Activated CD8-positive, alpha-beta memory T cell treated with anti-CD3 and anti-CD28 coated beads for 24 hours (primary cell): Measurements from ENCODE around the gene UTP3.
A peak's percentile ranks its signal among the peaks of the same experiment; 100 is the strongest.
"Not testable (repeated sequence)": the region's sequence is repeated elsewhere in the genome, so short reads cannot be mapped to it uniquely, and the experiment has no call there.

Source experiments
- DNase-seq: peaks from one replicate; pipeline ENCODE4 v3.0.0-alpha.2; 2020

UTP3 gene, protein sequence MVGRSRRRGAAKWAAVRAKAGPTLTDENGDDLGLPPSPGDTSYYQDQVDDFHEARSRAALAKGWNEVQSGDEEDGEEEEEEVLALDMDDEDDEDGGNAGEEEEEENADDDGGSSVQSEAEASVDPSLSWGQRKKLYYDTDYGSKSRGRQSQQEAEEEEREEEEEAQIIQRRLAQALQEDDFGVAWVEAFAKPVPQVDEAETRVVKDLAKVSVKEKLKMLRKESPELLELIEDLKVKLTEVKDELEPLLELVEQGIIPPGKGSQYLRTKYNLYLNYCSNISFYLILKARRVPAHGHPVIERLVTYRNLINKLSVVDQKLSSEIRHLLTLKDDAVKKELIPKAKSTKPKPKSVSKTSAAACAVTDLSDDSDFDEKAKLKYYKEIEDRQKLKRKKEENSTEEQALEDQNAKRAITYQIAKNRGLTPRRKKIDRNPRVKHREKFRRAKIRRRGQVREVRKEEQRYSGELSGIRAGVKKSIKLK

DNA sequence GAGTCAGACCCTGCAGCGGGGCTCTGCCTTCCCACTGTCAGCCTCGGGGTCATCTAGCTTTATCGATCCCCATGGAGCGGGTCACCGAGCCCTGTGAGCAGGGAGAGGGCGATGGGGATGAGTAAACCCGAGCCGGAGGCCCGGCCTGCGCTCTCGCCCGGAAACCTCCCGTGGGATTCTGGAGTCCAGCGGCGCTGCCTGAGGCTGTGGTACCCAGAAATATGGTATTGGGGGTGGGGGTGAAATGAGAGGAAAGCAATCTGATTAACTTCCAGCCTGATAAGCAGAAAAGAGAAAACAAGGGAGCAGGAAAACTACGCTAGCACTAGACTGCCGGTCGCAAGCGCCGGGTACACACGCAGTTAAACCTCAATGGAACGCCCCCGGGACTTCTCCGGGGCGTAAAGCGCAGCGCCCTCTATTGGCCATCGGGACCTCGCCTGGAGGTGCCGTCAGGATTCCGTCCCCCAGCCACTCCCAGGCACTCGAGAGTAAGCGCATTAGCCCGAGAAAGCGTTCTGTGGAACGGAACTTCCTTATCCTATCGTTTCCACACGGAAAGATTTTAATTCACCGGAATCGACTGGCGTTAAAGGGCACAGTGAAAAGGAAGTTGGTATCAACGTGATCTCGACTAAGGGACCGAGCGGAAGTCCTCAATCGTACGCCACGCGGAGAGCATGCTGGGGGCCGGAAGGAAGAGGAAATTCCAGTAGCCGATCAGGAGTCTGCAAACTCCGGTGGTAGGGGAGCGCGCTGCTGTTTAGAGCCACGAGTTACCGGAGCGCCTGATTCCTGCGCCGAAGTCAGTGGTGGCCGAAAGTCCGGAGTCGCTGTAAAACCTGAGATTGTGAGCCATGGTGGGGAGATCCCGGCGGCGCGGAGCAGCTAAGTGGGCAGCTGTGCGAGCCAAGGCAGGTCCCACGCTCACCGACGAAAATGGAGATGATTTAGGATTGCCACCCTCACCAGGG lies at the start of gene UTP3:
TSS of gene UTP3 (plus strand) at position 712 of the 974 bp plus-strand sequence. CDS start at position 858, 146 bp downstream.
- peak; percentile 96 for DNase-seq

DNA sequence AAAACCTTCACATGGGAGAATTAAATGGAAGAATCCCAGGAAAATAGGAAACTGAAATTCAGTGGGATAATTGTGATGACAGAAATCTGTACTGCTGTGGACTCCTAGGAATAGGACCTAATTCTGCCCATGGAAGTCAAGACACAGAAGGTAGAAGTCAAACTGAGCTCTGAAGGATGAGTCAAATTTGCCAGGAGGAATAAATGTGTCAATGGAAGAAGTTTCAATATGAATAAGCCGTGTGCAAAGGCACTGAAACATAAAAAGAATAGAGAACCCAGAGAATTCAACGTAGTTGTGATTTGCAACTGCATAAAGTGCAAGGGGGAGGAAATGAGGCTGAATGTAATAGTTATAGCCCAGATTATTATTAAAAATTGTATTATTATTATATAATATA lies 48.1 kb upstream of the UTP3 start:
- no peak for DNase-seq

DNA sequence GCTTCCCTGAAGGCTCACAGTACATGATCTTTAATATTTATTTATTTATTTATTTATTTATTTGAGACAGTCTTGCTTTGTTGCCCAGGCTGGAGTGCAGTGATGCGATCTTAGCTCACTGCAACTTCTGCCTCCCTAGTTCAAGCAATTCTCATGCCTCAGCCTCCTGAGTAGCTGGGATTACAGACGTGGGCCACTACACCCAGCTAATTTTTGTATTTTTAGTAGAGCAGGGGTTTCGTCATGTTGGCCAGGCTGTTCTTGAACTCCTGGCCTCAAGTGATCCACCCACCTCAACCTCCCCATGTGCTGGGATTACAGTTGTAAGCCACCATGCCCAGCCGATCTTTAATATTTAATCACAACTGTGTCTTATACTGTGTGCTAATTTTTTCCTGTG lies 37.6 kb upstream of the UTP3 start:
- DNase-seq: not testable (repeated sequence)

DNA sequence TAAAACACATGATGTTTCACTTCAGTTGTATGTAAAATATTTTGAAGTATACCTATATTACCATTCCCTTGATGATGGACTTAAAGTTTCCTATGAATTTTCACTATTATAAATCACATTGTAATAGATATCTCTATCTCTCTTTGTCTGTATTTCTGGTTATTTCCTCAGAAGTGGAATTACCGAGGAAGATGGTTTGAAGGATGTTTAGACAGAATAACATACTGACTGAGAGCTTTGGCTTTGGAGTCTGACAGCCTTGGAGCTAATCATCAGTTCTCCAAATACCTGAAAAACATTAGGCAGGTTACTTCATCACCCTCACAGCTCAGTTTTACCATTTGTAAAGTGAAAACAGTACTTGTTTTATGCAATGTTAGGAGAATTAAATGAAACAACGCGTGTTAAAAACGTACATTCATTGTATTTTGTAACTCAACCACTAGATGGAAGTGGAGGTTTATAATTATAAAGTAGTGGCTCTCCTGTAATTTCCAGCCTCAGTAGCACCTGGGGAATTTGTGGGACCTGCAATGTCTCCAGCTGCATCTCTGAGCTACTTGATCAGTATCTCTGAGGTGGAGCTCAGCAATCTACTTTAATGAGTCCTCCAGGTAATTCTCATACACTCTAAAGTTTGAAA lies 36.3 kb upstream of the UTP3 start:
- no peak for DNase-seq

DNA sequence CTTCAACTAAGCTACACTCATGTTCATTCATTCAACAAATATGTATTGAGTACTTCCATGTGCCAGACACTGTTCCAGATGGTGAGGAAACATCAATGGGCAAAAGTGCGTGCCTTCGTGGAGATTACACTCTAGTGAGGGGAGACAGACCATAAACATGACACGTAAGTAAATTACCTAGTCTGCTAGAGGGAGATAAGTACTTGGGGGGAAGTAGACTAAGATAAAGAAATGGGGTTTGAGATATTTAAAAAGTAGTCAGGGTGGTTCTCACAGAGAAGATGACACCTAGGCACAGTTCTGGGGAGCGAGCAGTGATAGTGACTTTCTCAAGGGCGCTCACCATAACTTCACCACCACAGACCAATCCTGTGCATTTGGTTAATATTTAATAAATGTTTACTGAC lies 33.7 kb upstream of the UTP3 start:
- no peak for DNase-seq

DNA sequence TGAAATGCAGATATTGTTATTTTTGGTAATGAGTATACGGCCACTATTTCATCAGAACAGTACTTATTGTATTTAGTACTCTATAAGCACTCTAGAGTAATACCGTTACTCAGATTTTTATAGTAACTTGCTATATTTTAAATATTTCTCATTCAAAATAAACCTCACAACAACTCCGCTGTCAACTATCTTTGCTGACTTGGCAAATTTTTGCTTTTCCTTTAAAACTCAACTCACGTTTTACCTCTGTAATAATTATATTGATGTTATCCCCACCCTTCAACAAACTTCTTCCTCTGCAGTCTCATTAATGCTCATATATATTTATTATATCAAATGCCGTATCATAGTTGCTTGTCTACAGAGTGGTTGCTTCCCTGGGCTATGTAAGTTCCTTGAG lies 31.0 kb upstream of the UTP3 start:
- no peak for DNase-seq

DNA sequence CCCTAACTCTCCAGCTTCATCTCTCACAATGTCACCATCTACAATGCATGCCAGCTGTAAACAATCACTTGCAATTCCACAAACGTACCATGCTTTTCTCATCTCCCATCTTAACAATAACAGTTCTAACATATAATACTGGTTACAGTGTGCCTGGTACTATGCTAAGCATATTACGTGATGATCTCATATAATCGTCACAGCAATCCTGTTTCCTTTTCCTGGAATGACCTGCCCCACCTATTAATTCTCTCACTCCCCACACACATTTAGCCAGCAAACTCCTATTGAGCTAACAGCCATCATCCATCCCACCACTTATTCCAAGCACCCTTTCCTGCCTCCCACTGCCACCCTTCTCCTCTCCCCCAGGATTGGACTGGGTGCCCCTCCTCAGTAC lies 29.9 kb upstream of the UTP3 start:
- no peak for DNase-seq

DNA sequence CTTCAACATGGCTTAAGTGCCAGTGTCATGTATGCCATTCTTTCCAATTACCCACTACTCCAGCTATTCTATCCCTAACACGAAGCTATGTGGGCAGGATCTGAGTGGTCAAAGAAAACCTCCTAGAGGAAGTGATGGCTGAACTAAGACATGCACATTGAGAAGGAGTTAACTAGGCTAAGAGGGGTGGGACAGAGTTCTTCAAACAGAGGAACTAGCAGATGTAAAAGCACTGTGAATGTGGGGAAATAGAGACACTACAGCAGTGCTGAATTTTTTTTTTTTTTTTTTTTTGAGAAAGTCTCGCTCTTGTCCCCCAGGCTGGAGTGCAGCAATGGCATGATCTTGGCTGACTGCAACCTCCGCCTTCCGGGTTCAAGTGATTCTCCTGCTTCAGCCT lies 28.2 kb upstream of the UTP3 start:
- DNase-seq: no peak

DNA sequence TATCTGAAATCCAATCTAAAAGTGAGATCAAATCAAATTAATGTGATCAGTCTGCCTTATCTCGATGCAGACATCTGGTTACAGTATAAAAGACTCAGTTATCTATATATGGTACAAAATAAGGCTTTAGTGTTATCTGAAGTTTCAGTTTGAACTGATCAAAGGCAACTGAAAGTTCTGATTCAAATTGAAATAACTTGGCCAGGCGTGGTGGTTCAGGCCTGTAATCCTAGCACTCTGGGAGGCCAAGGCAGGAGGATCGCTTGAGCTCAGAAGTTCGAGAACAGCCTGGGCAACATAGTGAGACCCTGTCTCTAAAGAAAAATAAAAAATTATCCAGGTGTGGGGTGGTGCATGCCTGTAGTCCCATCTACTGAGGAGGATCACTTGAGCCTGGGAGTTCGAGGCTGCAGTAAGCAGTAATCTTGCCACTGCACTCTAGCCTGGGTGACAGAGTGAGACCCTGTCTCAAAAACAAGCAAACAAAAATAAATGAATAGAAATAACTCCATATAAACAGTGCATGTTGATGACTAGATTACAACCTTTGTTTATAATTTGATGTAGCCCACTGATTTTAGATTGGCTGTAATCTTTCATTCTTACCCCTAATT lies 26.9 kb upstream of the UTP3 start:
- DNase-seq: not testable (repeated sequence)

DNA sequence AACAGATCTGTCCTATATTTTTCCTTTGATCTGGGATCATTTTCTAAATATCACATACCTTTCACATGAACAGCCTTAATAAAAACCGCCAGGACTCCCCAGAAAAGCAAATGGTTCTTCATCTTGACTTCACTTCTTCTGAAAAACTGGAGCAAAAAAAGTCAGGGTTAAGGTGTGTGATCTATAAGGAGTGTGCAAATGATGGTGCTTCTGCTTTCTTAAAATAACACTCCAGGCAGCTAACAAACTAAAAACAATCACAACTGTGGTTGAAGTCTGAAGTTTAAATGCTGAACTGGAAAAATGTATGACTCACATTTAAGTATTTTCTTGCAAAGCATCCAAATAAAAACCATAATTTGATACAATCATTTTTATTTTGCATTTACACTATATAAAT lies 22.0 kb upstream of the UTP3 start, which contains the start of gene JCHAIN:
TSS of gene JCHAIN (minus strand) at position 140 of the 400 bp plus-strand sequence. CDS start at position 122, 18 bp downstream.
- DNase-seq: no peak

DNA sequence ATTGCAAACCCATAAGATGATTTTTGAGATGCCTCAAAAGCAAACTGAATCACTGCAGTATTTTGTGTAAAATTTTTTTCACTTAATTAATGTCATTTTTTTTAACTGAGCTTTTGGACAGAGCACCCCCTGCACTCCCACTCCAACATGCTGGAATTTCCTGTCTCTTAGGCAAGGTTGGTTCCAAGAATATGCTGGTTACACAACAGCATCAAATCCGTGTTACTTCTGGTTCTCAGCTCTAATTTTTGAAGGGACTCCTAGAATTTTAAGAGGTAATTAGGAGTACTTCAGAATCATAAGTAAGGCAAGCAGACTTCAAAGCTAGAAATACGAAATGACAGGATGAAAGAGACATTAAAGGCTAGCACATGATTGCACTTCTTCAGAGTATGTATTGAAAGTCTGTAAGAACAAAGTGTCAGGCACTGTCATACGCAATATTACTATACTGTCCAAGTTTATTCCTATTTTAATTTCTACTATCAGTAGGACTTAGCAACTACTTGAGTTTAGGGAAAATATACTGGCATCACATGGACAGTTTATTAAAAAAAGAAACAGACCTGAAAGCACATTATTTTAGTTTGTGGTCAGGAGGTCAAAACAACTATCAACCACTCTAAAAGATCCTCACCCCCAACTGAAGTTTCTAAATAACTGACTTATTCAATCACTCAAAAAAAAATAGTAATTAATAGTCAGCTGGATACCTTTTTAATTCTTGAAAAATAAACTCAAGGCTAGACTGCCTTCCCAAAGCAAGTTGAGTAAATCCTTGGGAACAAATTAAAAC lies 20.4 kb upstream of the UTP3 start:
- no peak for DNase-seq

DNA sequence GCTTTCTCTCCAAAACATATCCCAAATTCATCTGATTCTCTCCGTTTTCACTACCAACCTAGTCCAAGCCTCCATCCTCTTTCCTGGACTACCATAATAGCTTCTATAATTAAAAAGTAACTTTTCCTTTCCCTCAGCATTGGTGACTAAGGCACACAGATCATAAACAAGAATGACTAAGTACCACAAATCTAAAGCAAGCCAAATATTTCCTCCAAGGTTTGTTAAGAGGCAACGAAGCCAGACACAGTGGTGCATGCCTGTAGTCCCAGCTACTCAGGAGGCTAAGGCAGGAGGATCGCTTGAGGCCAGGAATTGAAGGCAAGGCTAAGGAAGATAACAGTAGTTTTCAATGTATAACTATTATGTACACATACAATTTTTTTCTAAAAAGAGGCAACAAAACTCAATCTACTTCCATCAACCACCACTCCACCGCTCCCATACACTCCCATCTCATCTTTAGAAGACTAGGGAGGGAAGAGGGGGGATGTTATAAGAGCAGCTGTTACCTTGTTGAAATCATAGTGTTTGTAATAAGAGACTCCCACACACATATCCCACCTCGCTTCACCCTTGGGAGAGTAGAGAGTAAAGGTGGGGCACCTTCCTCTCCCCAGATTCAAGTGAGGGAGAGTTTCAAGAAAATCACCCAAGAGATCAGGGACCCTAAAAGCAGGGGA lies 17.9 kb upstream of the UTP3 start:
- no peak for DNase-seq

DNA sequence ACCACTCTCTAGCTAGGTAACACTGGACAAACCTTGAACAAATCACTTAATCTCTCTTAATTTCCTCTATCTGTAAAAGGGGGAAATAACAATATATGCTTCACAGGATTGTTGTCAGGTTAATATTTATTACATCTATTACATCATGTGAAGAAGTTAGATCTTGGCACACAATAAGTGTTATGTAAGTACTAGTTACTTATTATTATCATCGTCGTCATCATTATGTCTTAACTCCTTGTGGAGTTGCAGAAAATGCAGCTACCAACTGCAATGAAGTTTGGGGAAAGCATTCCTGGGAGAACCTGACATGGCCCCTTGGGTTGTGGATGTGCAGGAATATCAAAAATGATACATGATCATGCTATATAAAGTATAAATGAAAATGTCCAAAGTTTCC lies 17.2 kb upstream of the UTP3 start:
- DNase-seq: no peak

DNA sequence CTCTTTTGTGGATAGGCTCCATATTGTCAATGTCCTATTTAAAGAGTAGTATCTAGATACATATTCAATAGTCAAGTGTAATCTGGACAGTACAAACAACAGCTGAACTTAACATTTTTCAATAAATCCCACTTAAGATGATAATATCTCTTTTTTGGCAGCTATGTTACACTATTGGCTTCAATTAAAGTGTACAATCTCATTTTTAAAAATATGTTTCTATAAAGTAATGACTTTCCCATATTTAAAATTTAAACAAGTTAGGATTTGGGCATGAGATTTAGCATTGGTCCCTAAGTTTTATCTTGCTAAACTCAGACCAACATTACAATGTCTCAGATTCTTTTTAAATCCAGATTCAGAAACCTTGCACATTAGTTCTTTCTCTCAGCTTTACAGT lies 14.1 kb upstream of the UTP3 start:
- DNase-seq: no peak

DNA sequence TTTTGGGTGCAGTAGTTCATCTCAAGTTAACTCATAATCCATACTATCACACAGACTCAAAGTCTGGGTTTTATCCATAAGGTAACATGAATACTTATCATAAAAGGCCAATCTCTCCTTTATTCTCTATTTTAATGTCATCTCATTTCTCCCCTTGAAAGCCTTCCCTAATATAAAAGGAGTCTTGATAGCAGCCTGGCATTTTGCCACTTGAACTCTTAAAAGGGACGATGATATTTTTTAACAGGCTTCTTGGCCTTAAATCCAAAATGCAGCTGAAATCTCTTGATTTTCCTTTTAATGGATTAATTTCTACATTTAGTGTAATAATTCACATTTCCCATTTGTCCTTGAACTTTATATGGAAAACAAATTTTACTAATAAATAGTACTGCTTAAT lies 13.6 kb upstream of the UTP3 start:
- DNase-seq: no peak

DNA sequence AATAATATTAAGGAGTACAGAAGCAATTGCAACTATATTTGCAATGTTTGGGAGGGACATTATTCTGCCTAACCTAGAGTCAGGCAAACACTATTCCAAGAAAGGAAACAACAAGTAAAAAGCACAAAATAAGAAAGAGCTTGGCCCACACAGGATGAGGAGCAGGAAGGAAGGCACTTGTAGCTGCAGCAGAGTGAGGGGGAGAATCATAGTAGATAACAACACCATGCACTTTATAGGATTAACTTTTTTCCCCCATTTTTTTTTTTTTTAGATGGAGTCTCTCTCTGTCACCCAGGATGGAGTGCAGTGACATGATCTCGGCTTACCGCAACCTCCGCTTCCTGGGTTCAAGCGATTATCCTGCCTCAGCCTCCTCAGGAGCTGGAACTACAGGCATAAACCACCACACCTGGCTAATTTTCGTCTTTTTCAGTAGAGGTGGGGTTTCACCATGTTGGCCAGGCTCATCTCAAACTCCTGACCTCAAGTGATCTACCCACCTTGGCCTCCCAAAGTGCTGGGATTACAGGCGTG lies 11.7 kb upstream of the UTP3 start:
- no peak for DNase-seq

DNA sequence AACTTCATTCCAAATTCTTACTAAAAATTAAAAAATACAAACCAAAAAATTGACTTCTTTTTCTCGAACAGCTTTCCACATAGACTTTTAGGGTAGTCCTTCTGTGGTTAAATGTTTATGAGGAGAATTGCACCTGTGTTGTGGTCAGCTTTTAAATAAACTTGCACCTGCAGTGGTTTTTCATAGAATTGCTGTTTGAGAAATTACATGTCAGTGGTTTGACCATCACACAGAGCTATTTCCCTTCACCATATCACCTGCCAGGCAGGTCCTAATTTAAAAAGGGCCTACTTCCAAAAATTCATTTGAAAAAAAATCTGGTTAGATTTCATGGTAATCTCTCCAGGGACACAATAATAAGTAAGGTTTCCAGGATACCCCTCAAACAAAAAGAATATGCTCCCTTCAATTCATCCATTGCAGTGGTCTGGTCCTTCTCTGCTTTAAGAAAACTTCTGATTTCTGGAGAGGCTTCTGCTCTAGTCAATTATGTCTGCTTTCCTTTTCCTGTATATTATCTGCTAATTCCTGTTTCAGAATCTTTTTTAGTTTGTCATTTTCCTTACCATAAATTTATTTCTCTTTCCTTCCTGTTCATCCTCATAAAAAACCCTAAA lies 9.8 kb upstream of the UTP3 start:
- DNase-seq: no peak

DNA sequence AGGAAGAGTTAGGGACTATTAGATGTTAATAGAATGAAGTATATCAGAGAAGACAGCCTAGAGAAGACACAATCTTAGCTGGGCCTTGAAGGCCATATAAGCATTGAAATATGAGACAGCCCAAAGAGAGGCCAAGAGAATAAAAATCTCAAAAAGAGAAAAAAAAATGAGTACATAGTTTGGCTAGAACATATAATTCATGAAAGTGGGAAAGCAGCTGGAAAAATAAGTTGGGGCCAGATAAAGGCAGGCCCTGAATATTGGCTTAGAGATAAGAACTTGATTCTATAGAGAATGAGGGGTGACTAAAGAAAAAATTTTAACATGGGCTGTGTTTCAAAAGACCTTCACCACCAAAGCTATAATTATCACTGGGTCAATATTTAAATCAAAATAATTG lies 7.4 kb upstream of the UTP3 start:
- no peak for DNase-seq

DNA sequence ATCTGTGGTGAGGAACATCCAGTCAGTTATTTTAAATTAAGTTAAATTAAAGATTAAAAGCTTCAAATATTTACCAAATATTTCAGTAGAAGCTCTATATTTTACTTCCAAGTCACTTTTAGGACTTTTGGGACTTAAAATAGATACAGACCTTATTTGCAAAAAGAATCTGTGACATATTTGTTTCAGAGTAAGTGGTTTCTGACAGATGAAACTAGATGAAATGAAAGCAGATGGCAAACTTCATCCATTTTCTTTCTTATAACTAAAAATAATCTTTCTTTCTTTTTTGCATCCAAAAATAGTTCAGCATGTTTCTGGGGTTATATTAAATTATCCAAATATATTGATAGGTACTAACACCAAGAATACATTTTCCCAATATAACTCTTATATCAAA lies 6.6 kb upstream of the UTP3 start:
- DNase-seq: no peak

DNA sequence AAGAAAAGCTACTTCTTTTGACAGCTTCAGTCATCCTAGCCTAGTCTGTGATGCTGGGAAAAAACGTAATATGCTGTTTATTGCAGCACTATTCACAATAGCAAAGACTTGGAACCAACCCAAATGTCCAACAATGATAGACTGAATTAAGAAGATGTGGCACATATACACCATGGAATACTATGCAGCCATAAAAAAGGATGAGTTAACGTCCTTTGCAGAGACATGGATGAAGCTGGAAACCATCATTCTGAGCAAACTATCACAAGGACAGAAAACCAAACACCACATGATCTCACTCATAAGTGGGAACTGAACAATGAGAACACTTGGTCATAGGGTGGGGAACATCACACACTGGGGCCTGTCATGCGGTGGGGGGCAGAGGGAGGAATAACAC lies 6.2 kb upstream of the UTP3 start:
- not testable (repeated sequence) for DNase-seq
